GM21825 (cell line): ENCODE results near the gene PSMD5.

Experiments
- ATAC-seq: cut with Tn5 transposase; IDR thresholded peaks from one replicate; pipeline ENCODE4 v1.9.1; 2021; ENCODE audit warnings: mild to moderate bottlenecking, moderate library complexity; ENCODE audit not compliant: unreplicated experiment

PSMD5 gene

DNA sequence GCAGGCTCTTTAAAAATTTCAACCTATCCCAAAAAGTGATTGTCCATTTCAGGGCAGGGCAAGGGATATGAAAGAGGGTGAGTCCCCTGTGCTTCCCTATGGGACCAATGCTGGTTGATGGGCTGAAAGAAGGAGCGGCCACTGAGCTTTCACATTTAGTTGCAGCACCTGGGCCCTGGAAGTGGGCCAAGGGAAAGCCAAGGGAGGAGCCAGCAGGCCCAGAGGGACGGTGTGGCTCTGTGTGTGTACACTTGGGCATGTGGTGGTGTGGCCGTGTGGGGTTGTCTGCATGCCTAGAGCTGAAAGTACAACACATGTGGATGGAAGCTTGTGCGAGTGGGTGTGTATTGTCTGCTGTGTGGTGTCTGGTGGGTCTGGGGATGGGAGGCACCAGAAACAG, 14.0 kb upstream of the PSMD5 start:
- no peak for ATAC-seq

DNA sequence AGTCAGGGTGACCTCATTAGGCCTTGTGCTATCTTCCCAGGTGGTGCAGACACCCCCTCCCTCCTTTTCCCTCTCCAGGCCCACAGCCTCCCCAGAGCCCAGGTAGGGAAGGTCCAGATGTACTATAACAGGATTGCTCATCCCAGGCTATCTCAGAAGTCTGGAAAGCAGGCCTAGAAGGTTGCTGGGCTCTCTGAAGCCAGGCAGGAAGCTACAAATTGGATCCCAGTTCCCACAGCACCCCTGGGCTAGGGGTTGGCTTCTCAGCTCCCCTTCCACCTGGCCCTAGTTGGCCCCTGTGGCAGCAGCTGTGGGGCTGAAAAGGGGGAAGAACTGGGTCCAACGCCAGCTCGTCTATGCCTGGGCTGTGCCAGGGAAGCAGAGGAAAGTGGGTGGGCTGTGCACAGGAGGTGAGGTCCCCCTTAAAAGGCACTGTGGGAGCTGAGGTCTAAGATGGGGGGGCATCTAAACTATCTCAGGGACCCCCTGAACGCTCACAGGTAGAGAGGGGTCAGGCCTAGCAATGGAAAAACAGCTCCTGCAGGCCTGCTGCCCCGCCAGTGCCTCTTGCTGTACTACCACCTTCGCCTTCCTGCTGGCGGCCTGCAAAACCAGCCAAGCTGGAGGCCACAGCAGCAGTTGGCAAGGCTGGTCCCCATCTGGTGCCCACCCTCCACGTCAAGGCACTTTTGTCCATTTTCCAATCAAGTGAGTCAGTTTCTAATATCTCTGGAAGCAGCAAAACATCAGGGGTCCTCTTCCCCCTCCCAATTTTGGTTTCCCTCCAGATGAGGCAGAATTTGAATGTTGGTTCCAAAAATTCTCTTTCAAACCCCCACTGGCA, 13.3 kb upstream of the PSMD5 start:
- ATAC-seq: no peak

DNA sequence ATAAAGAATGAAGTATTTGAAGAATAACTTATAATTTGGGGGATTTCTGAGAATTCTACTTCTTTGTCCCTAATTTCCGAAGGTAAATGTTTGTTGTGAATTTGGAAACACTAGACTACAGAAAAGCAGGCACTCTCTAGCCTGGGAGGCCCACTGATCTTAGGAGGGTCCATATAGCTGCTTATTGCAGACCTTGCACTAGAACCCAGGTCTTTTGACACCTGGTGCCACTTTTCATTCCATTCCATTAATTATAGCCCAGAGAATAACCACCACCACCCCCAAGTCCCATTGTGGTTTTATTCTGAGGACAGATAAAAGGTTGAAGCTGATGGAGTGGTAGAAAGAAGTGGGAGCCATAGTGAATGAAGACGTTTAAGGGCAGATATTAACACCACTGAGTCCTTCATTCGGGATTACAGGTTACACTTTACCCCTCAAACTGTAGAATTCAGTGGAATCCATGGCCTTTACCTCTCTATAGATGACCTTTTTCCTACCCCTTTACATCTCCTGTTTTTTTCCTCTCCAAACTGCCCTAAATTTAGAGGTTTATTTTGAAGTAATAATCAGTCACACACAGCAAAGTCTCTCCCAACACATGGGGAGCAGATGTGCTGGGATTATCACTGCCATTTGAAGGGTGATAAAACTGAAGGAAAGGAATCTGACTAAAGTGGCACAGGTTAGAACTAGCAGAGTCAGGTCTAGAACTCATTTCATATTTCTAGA, 12.0 kb upstream of the PSMD5 start:
- ATAC-seq: no peak

DNA sequence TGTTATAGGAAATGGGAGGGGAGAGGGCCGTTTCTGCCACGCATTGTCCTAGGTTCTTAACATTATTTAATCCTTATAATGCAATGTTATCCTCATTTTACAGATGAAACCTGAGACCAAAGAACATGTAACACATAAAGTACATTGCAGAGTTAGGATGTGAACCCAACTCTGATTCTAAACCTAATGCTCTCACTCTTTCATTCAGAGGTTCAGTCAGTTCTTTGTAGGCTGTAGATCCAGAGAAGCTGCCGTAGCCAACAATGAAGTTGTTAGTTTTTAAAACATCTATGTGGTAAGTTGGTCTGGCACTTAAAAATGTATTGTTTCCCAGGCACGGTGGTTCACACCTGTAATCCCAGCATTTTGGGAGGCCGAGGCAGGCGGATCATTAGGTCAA, 10.5 kb upstream of the PSMD5 start:
- no peak for ATAC-seq

DNA sequence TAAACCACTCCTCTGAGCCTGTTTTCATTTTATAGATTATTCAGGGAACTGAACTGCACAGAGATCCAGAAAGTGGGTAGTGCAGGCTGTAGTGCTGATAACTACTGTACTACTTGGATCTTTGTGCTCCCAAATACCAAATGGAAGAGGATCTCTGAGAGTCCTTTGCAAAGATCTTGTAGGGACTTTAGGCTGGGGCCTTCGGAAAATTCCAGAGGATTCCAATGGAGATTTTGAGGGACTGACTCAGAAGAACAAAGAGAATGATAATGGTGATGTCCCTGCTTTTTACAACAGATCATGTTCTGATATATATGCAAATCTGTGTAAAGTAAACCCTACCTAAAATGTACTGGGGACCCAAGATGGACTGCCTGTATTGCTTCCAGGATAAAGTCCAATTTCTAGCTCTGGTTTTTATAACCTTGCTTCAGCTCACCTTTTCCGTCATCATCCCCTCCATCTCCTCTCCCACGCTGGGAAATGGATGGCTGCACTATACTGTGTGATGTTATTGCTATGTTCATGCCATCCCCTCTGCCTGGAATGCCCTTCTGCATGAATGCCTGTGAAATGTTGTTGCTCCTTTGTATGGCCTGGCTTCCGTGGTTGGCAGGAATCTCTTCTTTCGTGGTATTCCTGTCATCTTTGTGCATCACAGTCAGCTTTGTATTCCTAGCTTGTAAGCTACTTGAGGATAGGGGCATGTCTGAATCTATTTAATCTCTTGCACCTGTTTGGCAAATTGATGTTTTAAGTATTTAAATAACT, 9.7 kb upstream of the PSMD5 start:
- ATAC-seq: no peak

DNA sequence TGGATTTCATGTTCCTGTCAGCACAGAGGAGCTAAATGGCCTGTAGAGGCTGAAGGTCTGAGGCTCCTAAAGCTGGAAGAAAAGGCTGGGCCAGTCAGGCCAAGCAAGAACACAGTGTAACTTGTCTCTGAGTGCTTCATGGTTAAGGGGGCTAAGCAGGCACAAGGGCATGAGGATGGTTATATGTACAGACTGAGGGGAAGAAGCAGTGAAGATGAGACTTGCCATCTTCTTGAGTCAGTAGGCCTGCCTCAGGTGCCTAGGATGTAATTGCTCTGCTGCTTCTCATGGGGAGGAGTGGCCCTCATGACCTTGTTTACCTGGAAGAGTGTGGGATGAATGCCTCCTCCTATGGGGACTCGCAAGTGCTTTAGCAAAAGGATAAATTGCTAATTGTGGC, 8.7 kb upstream of the PSMD5 start:
- ATAC-seq: no peak

DNA sequence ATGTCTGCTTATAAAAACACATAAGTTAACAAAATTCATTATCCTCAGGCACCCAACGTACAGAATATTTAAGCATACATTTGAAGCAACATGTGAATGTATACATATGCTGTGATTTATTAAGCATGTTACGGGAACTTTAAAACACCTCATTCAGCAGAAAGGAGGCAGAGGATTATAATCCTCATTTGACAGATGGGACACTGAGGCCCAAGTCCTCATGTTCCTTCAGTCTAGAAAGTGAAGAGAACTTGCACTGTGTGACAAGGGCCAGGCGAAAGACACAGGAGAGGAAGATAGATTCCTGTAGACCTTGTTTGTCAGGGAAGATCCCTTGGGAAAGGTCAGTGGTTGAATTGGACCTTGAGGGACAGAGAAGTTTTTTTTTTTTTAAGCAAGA, 7.6 kb upstream of the PSMD5 start:
- ATAC-seq: no peak

DNA sequence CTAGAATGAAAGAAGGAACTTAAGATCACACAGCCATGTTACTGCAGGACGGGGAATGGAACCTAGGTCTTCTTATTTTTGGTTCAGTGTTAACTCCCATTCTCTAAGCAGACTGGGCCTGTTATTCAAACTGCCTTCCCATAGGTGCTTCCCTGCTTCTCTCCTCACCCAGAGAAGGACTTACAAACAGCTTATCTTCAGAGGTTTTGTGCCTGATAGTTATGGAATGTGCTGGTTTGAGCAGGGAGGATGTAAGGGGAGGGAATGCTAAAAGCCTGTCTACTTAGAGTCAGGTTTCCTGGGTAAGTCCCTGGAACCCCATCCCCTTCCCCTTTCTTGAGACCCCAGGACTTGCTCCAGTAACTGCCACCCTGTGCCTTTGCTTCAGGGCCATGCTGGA, 4.2 kb upstream of the PSMD5 start:
- no peak for ATAC-seq

DNA sequence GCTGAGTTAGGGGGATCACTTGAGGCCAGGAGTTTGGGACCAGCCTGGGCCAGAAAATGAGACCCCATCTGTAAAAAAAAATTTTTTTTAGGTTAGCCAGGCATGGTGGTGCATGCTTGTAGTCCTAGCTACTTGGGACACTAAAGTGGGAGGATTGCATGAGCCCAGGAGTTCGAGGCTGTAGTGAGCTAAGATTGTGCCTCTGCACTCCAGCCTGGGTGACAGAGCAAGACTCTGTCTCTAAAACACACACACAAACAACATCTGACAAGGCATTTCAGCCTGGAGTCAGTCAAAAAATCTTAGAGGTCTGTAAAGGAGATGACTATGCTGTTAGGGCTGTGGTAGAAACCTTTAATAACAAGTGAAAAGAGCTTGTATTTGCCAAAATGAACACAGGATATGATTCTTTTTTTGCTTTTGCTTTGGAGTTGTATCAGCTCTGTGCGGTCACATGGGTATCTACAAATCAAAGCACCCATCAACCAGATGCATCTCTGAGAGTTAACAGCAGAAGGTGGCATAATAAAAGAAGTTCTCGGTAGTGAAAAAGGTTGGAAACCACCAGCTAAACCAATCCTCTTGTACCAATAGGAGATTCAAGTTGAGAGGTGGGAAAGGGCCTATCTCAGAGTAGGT, 3.6 kb upstream of the PSMD5 start:
- no peak for ATAC-seq

DNA sequence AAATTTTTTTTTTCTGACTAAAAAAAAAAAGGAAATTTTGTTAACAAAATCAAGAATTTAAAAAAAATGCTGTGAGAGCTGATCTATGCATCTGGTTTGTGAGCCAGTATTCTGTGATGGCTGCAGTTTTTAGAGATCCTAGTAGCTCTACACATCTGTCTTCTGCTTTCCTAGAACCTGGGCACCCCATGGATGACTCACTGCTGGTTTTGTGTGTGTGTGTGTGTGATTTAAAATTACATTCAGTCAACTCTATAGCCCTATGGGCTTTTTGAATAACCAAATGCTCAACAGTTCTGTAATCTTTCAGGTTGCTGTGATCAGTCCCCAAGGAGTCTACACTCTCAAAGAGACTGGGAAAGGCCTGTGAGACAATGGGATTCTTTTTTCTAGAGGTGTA, 2.5 kb upstream of the PSMD5 start:
- ATAC-seq: no peak

DNA sequence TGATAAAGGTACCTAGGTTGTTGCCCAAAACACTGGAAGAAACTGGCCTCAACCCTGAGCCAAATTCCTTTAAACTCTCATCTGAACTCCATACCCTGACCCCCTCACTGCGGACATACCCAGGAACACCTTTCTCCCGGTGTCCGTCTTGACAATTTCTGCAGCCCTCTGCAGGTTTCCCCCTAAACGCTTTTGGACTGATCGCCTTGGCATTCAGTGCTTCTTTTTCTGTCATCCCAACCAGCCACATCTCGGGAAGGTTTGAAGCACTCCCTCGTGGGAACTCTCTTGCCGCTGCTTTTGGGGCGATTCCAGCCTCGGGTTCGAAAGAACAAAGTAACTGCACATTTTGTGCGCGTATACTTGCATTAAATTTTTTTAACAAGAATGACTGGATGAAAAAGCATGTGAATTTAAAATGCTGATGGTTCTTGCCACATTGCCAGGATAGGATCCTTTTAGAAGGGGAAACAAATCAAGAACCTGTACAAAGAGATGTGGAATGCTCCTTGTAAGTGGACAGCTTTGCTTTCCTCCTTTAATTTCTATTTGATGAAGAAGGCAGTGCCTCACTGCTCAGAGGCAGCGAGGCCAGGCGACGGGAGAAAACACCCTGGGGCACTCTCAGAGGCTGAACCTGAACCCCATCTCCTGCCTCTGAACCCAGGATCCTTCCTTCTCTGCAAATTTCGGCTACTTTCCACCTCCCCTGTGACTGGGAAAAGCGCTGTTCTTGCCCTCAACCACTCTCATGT, 615 bp downstream of the PSMD5 start:
- ATAC-seq: no peak

DNA sequence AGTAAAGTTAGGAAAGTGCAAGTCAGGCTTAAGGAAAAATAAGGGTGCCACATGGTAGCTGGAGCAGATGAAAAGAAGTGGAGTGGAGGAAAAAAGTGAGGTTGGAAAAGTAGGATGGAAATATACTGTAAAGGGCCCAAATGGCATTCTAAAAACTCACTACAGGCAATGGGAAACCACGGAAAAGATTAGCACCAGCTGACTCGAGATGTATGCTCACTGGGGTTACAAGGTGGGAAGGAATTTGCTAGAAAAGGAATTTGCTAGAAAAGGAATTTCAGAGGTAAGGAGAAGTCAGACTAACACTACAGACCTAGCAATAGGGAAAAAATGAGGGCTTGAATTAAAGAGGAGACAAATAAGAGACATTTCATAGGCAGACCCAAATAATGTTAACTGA, 3.6 kb downstream of the PSMD5 start:
- no peak for ATAC-seq

DNA sequence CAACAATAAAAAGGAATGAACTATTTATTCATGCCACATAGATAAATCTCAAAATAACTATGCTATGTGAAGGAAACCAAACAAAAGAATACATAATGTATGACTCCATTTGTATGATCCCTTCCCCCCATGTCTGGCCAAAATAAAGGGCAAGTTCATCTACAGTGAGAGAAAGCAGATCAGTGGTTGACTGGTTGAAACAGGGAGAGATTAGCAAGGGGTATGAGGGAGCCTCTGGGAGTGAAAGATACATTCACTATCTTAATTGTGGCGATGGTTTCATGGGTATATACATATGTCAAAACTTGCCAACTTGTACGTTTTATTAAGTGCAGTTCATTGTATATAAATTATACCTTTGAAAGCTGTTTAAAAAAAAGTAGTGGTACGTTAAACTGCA, 4.8 kb downstream of the PSMD5 start:
- no peak for ATAC-seq

DNA sequence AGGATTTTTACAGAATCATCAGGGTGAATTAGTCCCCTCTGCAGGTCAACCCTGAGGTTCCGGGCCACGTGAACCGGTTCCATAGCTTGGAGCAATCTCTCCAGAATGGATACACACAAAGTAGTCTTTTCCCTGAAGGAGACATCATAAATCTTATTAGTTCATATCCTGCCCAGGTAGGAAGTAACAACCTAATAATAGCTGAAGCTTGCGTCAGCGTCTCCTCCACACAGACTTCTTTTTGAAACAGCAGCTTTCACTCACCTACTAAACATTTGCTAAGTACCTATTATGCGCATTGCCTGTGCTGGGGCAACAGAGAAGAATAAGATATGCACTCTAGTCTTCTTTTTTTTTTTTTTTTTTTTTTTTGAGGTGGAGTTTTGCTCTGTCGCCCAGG, 9.4 kb downstream of the PSMD5 start:
- no peak for ATAC-seq

DNA sequence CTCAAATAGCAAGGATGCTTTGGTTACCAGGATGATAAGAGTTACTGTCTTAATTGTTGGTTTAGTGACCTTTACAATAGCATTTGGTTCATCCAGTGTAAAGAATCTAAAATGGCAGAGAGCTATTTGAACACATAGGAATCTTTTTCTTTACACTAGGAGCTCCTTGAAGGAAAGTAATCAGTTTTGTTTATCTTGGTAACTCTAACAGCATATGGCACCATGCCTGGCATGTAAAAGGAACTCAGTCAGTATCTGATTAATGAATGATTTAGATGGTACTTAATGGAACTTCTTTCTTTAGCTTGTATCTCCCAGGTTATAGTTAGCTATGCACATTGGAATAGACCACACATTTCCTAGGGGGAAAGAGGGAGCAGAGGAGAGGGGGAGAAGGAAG, 9.9 kb downstream of the PSMD5 start:
- ATAC-seq: no peak

DNA sequence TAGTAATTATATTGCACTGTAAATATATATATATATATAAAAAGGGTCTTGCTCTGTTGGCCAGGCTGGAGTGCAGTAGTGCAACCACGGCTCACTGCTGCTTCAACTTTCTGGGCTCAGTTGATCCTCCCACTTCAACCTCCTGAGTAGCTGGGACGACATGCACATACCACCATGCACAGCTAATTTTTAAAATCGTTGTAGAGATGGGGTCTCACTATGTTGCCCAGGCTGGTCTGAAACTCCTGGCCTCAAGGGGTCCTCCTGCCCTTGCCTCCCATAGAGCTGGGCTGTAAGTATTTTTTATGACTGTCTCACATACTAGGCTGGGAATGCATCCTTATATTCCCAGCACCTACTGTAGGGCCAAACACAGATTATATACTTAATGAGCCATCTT, 11.9 kb downstream of the PSMD5 start:
- no peak for ATAC-seq

DNA sequence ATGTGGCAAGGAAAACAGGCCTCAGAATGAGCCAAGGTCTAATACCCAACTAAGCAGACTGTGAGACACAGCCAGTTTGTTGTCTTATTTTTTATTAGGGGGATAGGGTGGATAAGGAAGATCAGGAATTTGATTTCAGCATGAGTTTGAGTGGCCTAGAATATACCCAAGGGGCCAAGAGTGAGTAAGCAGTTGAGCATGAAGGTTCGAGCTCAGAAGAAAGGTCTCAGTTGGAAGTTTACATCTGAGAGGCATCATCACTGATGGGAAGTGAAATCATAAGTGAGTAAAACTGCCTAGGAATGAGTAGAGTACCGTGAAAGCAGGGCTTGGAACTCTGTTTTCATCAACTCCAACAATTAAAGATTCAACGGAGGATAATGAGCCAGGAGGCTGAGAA, 12.6 kb downstream of the PSMD5 start:
- ATAC-seq: no peak

DNA sequence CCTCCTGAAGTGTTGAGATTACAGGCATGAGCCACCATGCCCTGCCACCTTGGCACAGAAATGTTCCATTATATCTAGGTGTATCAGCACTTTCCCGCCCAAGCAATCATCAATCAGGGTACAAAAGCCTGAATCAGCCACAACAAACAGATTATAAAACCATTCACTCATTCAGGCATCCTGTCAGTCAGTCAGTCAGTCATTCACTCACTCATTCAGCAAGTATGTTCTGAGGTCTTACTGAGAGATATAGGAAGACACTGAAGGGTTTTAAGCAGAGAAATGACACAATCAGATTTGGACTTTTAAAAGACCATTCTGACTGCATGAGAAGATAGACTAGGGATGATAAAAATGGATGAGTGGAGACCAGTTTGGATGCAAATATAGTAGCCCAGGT, 13.1 kb downstream of the PSMD5 start:
- no peak for ATAC-seq

DNA sequence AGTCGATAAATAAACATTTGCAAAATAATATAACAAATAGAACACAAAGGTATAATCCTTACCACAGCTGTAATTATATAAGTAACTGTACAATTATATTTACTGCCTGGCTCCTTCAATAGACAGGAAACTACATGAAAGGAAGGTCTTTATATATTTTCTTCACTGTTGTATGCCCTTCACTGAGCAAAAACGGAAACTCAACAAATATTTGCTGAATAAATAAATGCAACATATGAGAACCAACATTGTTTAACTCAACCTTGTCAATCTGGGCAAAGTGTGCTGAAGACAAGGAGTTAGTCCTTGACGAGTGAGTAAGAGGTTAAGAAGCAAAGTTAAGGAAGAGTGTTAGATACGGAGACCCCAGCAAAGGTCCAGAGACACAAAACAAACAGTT, 22.6 kb downstream of the PSMD5 start:
- no peak for ATAC-seq

DNA sequence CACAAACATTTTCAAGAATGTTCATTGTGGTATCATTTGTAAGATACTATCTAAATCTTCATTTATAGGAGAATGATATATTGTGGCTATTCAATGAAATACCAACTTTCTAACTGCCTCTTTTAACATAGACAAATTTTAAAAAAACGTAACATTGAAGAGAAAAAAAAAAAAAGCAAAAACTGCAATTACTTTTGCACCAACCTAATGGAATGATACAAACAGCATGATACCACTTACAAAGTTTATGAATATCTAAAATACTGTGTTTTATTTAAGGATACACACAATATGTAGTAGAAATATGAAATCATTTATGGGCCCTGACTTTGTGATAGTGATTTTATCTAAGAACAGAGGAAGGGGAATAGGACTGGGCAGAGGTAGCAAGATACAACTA, 24.1 kb downstream of the PSMD5 start:
- ATAC-seq: no peak

DNA sequence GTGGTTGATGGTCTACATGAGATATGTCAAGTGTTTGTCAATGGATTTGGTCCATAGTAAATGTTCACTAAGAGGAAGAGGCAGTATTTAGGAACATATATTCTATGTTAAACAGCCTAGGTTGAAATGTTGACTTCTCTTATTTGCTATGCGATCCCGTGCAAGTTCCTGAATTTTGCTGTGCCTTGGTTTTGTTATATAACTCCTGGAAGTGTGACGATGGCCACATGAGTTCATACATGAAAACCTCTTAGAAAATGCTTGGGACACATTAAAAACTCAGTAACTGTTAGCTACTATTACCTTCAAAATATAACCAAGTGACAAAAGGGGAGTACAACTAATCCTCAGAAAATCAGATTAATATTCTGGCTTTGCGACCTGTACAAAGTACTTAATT, 27.6 kb downstream of the PSMD5 start:
- no peak for ATAC-seq
